Sigmoid colon (tissue), 4 donors: ENCODE measurements around the gene ESRRA.
"Not testable (repeated sequence)": the region's sequence is repeated elsewhere in the genome, so short reads cannot be mapped to it uniquely, and the experiment has no call there.

ENCODE experiments used
- EP300 ChIP-seq, 4 donors: sonication (generic); formaldehyde crosslinking; IDR thresholded peaks; one replicate each; pipeline ENCODE4 v1.6.1; 2017; ENCODE audit warnings: antibody characterized with exemption in 4 of 4
- POLR2A ChIP-seq, 2 donors: fragments of 450-650 bp; IDR thresholded peaks; one replicate each; pipeline ENCODE4 v1.6.1; 2016; ENCODE audit warnings: antibody characterized with exemption in 2 of 2, mild to moderate bottlenecking in 2 of 2, moderate library complexity in 2 of 2
- POLR2AphosphoS5 ChIP-seq, 4 donors: sonication (generic); formaldehyde crosslinking; IDR thresholded peaks; one replicate each; pipeline ENCODE4 v1.6.1; 2017; ENCODE audit warnings: antibody characterized with exemption in 4 of 4
- TF ChIP-seq, protein P1 (sequence below), 4 experiments: fragments of 450-650 bp in 3 of 4; fragments of 200-600 bp in 1 of 4; IDR thresholded peaks; one replicate each; pipeline ENCODE4 v1.5.1; 2016 to 2019; ENCODE audit warnings: antibody characterized with exemption in 4 of 4, mild to moderate bottlenecking in 3 of 4, moderate library complexity in 2 of 4

DNA sequence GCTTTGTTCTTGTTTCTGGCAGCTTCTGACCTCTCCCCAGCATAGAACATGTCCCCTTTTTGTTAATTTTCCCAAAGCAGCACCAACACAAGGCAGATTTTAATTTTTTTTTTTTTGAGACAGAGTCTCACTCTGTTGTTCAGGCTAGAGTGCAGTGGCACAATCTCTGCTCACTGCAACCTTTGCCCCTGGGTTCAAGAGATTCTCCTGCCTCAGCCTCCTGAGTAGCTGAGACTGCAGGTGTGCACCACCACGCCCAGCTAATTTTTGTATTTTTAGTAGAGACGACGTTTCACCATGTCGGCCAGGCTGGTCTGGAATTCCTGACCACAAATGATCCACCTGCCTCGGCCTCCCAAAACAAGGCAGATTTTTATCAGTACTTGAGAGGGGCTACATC, 2.5 kb downstream of the ESRRA start:
- TF ChIP-seq, protein P1, sequence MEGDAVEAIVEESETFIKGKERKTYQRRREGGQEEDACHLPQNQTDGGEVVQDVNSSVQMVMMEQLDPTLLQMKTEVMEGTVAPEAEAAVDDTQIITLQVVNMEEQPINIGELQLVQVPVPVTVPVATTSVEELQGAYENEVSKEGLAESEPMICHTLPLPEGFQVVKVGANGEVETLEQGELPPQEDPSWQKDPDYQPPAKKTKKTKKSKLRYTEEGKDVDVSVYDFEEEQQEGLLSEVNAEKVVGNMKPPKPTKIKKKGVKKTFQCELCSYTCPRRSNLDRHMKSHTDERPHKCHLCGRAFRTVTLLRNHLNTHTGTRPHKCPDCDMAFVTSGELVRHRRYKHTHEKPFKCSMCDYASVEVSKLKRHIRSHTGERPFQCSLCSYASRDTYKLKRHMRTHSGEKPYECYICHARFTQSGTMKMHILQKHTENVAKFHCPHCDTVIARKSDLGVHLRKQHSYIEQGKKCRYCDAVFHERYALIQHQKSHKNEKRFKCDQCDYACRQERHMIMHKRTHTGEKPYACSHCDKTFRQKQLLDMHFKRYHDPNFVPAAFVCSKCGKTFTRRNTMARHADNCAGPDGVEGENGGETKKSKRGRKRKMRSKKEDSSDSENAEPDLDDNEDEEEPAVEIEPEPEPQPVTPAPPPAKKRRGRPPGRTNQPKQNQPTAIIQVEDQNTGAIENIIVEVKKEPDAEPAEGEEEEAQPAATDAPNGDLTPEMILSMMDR (IDR thresholded peaks at IDR 0.05), result not testable (repeated sequence)
- not testable (repeated sequence) for TF ChIP-seq POLR2AphosphoS5, EP300, POLR2A (IDR thresholded peaks at IDR 0.05)
